Left forelimb (tissue), 1 donor: Measurements from ENCODE around the gene CCDC6.
"Not testable (repeated sequence)": the region's sequence is repeated elsewhere in the genome, so short reads cannot be mapped to it uniquely, and the experiment has no call there.

Experiments
- DNase-seq: peaks from one replicate; pipeline ENCODE4 v3.0.0-alpha.2; 2018; ENCODE audit warnings: low spot score

Gene CCDC6

DNA sequence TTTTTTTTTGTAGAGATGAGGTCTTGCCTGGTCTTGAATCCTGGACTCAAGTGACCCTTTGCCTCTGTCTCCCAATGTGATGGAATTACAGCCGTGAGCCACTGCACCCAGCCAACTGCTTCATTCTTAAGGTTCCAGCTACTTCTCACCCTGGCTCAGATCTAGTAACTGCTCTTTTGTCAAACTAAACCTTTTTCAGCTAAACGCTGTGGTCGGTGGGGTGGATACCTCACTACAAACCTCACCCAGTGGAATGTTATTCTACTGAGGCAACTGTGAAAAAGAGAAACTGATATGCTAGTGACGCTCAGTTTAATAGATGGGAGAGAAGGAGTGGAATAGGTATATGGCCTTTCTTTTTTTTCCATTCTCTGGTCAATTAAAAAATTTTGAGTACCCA, 151.4 kb downstream of the CCDC6 start:
- no peak for DNase-seq

DNA sequence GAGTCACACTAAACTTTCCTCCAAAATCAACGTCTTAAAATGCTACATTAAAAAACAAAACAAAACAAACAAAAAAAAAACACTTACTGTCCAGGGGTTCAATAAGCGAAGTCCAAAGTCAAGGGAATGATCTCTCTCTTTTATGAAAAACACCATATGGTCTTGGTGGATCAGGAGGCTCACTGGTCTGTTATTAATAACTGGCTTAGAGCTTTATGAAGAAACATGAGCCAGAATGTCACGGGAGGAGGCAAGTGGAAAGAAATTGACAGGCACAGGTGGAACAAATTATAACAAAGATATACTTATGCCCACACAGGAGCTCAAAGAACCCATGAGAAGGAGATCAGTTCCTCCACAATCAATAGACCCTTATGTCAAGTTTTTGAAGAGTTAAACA, 153.1 kb downstream of the CCDC6 start, which contains the start of gene MRLN:
MRLN (minus strand) TSS at position 189 of the 400 bp plus-strand sequence.
- DNase-seq = no peak

DNA sequence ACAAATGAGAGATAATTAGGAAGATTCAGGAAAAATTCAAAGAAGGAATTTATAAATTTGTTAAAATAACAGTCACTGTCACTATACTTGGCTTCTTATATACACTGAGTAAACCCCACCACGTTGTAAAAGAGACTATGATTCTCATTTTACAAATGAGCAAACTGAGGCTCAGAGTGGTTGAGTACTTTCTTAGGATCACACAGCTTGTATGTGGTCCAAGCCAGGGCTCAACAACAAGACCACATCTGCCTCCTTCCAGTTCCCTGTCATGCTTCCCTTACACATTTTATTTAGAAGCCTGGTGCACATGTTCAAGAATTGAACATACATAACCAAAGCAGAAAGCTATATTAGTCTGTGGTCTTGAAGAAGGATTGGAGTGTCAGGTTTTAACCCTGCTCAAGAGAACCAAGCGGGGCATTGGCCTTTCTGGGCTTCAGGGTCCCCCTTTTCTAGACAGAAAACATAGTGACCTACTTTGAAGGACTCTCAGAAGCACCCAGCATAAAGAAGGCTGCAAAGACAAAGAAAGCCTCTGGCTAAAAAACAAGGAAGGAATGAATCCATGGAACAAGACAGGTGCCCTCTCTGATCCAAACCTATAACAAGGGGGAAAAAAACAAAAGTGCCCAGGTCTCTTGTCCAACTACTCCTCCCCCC, 153.9 kb downstream of the CCDC6 start:
- no peak for DNase-seq

DNA sequence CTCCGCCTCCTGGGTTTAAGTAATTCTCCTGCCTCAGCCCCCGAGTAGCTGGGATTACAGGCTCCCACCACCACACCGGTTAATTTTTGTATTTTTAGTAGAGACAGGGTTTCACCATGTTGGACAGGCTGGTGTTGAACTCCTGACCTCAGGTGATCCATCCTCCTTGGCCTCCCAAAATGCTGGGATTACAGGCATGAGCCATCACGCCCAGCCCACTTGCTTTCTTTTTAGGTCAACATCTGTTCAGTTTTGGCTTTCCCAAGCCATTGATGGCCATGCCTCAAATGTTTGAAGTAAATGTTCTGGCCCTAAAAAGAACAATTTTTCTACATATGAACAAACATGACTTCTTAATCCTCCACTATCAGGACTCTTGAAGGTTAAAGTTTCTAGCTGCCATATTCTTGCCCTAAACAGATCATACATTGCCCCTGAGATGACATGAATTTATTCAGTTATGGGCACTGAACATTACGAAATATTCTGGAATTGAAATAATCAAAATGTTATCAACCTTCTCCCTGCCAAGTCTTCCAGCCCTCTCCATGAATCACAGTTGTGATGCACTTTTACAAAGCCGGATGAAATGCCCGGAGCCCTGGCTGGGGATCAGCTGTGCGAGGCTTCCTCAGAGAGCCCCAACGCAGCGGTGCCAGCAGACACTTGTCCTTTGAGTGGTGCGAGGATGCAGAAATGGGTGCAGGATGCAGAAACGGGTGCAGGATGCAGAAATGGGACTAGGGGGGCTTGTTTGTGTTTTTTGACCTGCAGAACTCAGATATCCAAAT, 156.0 kb downstream of the CCDC6 start:
- no peak for DNase-seq

DNA sequence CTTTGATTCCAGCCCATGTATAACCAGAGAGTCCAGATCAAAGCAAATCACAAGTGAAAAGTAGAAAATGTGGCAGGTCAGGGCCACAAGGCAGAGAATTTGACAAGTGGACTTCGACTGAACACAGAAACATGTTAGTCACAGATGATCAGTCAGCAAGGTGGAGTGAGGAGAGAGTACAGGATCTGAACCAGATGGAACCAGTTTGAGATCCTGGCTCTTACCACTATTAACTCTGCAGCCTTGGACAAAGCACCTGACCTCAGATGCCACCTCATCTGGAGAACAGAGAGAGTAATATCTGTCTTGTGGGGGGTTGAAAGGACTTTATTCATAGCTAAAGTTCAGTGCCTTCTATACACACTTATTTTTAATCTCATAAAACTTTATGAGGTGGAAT, 157.5 kb downstream of the CCDC6 start:
- no peak for DNase-seq

DNA sequence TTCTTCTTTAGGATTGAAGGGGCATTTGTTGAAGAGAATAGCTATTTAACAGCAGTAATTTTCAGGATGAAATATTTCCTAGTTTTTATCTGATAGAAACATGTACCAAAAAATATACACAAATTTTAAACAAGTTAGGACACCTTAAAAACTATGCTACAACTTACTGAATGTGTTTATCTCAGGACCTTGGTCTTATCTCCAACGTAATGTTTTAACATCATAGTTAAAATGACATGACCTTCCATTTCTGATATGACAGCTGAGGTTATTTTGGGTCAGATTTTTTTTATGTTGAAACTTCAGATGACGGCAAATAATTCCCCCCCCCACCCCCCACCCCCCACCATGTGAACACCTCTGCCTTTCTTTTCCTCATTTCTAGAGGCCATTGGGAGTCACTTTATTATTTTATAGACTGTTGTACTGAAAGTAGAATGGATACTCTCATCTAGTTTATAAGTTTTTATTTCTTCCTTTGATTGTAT, 161.1 kb downstream of the CCDC6 start:
- DNase-seq = no peak

DNA sequence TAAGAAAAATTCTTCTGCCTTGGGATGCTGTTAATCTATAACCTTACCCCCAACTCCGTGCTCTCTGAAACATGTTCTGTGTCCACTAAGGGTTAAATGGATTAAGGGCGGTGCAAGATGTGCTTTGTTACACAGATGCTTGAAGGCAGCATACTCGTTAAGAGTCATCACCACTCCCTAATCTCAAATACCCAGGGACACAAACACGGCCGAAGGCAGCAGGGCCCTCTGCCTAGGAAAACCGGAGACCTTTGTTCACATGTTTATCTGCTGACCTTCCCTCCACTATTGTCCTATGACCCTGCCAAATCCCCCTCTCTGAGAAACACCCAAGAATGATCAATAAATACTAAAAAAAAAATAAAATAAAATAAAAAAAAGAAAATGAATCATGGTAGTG, 161.6 kb downstream of the CCDC6 start:
- DNase-seq = not testable (repeated sequence)

DNA sequence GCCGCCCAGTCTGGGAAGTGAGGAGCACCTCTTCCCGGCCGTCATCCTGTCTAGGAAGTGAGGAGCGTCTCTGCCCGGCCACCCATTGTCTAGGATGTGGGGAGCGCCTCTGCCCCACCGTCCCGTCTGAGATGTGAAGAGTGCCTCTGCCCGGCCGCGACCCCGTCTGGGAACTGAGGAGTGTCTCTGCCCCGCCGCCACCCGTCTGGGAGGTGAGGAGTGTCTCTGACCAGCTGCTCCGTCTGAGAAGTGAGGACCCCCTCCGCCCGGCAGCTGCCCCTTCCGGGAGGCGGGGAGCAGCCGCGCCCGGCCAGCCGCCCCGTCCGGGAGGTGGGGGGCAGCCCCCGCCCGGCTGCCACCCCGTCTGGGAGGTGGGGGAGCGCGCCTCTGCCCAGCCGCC, 162.2 kb downstream of the CCDC6 start:
- not testable (repeated sequence) for DNase-seq

DNA sequence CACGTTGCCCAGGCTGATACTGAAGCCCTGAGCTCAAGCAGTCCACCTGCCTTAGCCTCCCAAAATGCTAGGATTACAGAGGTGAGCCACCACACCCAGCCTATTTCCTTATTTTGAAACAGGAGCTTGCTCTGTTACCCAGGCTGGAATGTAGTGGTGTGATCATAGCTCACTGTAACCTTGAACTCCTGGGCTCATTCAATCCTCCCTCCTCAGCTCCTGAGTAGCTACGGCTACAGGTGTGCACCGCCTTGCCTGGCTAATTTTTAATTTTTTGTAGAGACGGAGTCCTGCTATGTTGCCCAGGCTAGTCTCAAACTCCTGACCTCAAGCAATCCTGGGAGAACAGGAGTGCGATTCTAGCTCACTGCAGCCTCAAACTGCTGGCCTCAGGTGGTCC, 164.8 kb downstream of the CCDC6 start:
- DNase-seq = no peak

DNA sequence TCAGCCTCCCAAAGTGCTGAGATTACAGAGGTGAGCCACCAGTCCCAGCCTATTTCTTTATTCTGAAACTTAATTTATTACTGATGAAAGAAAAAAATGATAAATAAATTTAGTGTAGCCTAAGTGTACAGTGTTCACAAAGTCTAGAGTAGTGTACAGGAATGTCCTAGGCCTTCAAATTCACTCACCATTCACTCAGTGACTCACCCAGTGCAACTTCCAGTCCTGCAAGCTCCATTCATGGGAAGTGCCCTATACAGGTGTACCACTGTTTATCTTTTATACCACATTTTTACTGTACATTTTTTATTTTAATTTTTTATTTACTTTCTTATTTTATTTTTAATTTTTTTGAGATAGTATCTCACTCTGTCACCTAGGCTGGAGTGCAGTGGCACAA, 165.3 kb downstream of the CCDC6 start:
- no peak for DNase-seq
